ENCODE results near the gene RPS27.

Gene RPS27

GRCh38 chr1:153990468-153991150 lies at the start of gene RPS27:
Gene RPS27 (plus strand): TSS chr1:153990762. CDS start chr1:153990797, 35 bp downstream.
- peak; percentile 68 for DNase-seq (ENCODE audit: low read depth, low spot score)

GRCh38 chr1:153941826-153942725 lies 48.5 kb upstream of the RPS27 start:
- DNase-seq (ENCODE audit: low read depth, low spot score): no peak

- no peak for DNase-seq (ENCODE audit: low read depth, low spot score)
These were observed 47.6 kb upstream of the RPS27 start for GRCh38 chr1:153942766-153943549.

GRCh38 chr1:153944005-153944826 lies 46.3 kb upstream of the RPS27 start:
- no peak for DNase-seq (ENCODE audit: low read depth, low spot score)

- no peak for DNase-seq (ENCODE audit: low read depth, low spot score)
These were observed 45.8 kb upstream of the RPS27 start for GRCh38 chr1:153944827-153945117.

GRCh38 chr1:153945131-153945794 lies 45.3 kb upstream of the RPS27 start:
- peak; percentile 34 for DNase-seq (ENCODE audit: low read depth, low spot score)

GRCh38 chr1:153945795-153946621 lies 44.6 kb upstream of the RPS27 start:
- DNase-seq (ENCODE audit: low read depth, low spot score): peak; percentile 14

- DNase-seq (ENCODE audit: low read depth, low spot score): peak; percentile 56
These were observed 43.8 kb upstream of the RPS27 start, which contains the start of gene DENND4B for GRCh38 chr1:153946622-153947241. Gene DENND4B (minus strand): TSS chr1:153946718. CDS start chr1:153944374, 2,344 bp downstream.

GRCh38 chr1:153951183-153951582 lies 39.4 kb upstream of the RPS27 start:
- no peak for DNase-seq (ENCODE audit: low read depth, low spot score)

GRCh38 chr1:153951801-153952200 lies 38.8 kb upstream of the RPS27 start:
- no peak for DNase-seq (ENCODE audit: low read depth, low spot score)

- no peak for DNase-seq (ENCODE audit: low read depth, low spot score)
These were observed 36.6 kb upstream of the RPS27 start for GRCh38 chr1:153953859-153954365.

- DNase-seq (ENCODE audit: low read depth, low spot score): no peak
These were observed 35.7 kb upstream of the RPS27 start for GRCh38 chr1:153954826-153955225.

- DNase-seq (ENCODE audit: low read depth, low spot score): no peak
These were observed 33.4 kb upstream of the RPS27 start for GRCh38 chr1:153956997-153957715.

- no peak for DNase-seq (ENCODE audit: low read depth, low spot score)
These were observed 32.8 kb upstream of the RPS27 start for GRCh38 chr1:153957744-153958110.

GRCh38 chr1:153958111-153958960 lies 32.2 kb upstream of the RPS27 start, which contains the start of gene CRTC2:
Gene CRTC2 (minus strand): TSS chr1:153958612. CDS start chr1:153958497, 115 bp downstream.
- DNase-seq (ENCODE audit: low read depth, low spot score): peak; percentile 96

- DNase-seq (ENCODE audit: low read depth, low spot score): no peak
These were observed 31.7 kb upstream of the RPS27 start for GRCh38 chr1:153958961-153959260.

GRCh38 chr1:153959454-153959853 lies 31.1 kb upstream of the RPS27 start:
- no peak for DNase-seq (ENCODE audit: low read depth, low spot score)

GRCh38 chr1:153960206-153960605 lies 30.4 kb upstream of the RPS27 start:
- no peak for DNase-seq (ENCODE audit: low read depth, low spot score)

Measured in activated naive CD8-positive, alpha-beta T cell treated with anti-CD3 and anti-CD28 coated beads, Interleukin-2, amount 50 U/mL, for 16 hours (primary cell).